CD1c-positive myeloid dendritic cell (primary cell): Measurements from ENCODE around the gene NUP210L.

ENCODE experiments used
- DNase-seq: peaks from one replicate; pipeline ENCODE4 v3.0.0-alpha.2; 2016; ENCODE audit errors: extremely low spot score

The NUP210L gene

GRCh38 chr1:153944005-153944826, 210.7 kb downstream of the NUP210L start:
- peak; percentile 66 for DNase-seq

- DNase-seq: no peak
Measured at GRCh38 chr1:153942766-153943549, 211.9 kb downstream of the NUP210L start.
